ENCODE measurements around the gene PRKCH.
"Not testable (repeated sequence)": the region's sequence is repeated elsewhere in the genome, so short reads cannot be mapped to it uniquely, and the experiment has no call there.

Gene PRKCH

DNA sequence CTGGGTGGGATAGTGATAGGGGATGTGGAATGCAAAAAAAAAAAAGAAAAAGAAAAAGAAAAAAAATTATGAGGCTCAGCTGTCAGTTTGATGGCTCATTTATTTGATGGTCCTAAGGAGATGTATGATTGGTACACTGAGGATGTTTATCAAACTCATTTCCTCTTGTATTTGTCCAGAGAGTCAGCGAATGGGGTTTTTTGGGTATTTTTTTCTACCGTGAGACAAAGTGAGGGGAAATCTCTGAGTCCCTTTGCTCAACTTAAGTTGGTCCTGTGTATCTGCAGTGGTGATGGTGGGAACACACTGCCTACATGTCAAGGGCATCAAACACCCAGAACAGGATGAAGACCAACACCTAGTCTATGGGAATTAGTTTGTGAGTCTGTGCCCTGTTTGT is 197.0 kb downstream of the PRKCH start:
- no peak for DNase-seq

DNA sequence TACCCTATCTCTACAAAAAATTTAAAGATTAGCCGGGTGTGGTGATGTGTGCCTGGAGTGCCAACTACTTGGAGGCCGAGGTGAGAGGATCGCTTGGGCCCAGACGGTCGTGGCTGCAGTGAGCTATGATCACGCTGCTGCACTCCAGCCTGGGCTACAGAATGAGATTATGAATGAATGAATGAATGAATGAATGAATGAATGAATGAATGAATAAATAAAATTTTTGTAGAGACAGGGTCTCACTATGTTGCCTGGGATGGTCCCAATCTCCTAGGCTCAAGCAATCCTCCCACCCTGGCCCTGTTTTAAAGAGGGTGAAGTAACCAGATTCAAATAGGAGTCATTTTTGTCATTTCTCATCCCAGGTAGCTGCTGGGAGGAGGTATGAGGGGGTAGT is 197.7 kb downstream of the PRKCH start:
- no peak for DNase-seq

DNA sequence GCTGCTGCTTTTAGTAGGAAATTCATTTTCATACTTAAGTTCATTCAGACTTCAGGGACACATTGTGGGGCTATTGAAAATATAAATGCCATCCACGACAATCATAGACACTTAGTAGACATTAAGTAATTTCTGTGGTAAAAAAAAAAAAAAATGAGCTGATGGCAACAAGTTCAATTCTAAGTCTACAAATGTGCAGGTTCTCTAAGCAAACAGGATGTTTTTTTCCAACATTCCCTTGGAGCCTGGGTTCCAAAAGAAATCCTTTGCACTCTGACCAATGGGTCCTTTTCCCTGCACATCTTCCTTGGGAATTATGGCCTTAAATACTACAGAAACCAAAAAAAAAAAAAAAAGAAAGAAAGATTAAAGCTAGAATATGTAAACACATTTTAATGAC is 198.4 kb downstream of the PRKCH start:
- DNase-seq, result no peak

DNA sequence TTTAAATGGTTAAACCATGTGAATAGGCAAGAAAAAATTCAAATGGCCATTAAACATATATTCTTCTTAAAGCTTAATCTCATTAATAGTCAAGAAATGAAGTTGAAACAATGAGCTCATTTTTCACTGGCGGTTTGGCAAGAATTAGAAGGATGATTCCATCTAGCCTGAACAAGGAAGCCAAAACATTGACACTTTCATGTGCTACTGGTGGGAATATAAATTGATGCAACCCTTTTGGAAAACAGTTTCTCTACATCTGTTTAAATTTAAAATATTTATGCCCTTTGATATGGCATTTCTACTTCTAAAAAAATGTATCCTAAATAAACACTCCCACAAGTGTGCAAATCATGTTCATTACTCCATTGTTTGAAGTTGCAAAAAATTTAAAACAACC is 199.2 kb downstream of the PRKCH start:
- no peak for DNase-seq

DNA sequence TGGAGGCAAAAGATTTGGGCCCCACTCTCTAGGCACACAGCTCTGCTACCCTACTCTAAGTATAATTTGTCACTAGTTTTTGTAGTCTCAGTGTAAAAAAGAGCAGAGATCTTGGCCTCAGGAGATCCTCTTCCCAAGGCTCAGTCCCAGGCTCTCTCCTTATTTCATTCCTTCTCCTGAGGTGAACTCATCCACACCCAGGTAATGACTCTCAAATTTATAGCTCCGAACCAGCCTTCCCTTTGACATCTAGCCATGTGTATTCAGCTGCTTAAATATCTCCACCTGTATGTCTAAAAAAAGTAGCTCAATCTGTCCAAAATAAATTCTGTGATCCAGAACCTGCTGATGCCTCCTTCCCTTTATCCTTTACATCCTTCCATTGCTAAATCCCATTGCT is 200.4 kb downstream of the PRKCH start:
- DNase-seq, result no peak

DNA sequence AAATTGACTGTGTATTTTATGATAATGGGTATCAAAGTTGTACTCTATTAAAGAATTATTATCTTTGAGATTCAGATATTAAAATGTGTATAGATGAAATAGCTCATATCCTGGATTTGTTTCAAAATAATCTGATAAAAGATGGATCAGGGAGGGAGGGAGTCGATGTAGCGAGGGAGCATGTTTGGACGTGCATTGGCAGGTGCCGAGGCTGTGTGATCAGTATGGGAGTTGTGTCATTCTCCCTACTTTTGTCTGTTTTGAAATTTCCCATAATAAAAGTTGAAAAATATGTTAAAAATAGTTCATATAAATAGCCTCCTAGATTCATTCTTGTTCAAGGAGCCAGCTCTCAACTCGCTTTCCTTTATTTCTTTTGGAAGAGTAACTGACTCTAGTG is 202.4 kb downstream of the PRKCH start:
- DNase-seq, result no peak

DNA sequence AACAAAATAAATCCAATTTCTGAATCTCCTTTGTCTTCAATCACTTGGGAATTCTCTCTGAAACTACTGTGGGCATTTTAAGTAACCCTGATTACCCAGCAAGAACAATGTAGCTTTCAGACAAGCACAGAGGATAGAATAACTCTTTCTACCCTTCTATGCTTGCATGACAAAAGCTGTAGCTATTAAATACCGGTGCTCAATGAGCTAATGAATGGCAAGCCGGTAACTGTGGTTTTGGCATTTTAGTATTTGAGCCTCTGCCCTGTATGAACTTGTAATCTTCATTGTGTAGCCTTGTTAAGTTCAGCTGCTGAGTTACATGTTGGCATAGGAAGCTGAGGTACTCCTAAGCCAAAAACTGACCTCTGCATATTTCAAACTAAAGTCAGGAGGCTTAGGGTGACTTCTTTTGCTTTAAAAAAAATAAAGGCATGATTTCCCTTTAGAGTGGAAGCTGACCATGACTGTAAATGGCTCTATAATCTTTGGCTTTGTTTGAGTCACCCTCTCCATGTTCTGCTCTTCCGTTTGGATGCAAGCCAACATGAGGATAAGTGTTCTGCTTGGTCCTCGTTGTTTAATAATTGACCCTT is 202.9 kb downstream of the PRKCH start:
- no peak for DNase-seq

DNA sequence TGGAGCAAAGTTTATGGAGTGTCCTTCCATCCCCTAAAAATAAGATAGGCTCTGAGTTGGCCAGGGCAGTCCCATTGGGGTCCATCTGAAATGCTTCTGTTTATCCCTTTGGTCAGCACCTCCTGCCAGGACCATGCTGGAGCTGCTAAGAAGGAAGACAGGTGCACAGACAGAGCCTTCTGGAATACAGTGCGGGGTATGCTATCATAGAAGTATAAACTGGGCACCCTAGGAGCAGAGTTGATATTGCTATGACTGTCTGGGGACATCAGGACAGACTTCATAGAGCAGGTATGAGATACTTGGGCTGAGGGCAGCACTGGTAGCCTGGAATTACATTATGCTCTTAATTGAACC is 203.5 kb downstream of the PRKCH start:
- DNase-seq, result no peak

DNA sequence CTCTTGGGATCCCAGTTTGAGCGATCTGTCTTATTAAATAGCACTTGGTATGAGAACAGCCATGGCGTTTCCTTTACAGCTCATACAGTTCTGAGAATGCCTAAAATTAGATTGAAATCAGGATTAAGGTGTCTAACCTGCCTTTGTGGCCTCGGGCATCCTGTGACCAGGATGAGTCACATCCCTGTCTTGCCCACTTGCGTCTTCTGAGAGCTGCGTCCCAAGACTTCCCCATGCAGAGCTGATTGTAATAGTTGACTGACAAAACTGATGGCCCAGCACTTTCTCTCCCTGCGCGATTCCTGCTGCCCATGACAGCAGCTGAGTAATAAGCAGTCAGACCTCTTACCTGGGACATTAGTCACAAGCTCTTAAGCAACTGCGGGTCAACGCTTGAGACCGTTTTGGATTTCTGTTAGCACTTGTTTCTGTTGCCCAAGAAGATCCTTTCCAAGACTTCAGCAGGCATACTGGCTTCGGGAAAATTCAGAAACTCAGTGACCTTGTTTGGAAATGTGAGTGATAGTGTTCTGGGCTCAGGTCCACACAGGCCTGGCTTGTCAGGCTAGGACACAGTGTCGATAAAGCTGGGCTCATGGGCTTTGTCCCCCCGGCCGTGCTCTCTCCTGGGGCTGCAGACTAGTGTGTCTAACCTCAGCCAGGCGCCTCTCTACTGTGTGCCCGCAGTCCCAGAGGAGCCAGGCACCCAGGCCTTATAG is 204.1 kb downstream of the PRKCH start:
- peak in 1 of 2 experiments; percentile 37 for DNase-seq

DNA sequence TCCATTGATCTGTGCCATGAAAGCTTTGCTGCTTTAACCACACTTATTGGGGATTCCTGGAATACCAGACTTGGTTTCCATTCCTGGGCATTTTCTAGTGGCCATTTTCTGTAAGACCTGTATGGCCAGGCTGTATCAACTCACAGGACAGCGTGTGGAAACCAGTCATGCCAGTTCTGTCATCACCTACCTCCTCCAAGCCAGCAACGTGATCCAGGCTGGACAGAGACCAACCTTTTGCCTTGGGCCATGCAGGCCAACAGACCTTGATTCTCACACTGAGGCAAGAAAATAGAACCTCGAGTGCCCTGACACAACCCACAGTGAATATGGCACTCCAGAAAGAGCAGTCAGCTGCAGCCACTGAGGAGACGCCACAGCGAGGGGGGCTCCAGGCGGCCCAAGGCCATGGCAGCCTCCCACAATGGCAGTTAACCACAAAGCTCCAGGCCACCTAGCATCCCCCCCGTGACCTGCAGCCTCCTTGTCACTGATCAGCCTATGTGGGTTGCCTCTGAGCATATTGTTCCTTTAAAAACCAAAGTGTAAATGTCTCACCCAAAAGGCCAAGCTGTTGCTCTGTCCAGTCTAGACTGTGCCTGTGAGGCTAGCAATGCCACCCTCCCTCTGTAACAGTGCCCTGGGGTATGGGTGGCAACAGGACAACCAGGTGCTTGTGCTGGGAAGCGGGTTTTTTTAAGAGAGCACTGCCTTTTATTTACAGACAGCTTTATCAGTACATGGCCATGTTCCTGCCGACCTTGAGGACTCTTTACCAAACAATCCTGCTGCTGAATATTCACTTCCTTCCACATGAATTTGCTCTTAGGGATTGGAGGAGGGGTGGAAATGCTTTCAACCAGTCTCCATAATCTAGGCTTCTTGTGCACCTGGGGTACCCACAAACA is 205.3 kb downstream of the PRKCH start:
- no peak for DNase-seq

DNA sequence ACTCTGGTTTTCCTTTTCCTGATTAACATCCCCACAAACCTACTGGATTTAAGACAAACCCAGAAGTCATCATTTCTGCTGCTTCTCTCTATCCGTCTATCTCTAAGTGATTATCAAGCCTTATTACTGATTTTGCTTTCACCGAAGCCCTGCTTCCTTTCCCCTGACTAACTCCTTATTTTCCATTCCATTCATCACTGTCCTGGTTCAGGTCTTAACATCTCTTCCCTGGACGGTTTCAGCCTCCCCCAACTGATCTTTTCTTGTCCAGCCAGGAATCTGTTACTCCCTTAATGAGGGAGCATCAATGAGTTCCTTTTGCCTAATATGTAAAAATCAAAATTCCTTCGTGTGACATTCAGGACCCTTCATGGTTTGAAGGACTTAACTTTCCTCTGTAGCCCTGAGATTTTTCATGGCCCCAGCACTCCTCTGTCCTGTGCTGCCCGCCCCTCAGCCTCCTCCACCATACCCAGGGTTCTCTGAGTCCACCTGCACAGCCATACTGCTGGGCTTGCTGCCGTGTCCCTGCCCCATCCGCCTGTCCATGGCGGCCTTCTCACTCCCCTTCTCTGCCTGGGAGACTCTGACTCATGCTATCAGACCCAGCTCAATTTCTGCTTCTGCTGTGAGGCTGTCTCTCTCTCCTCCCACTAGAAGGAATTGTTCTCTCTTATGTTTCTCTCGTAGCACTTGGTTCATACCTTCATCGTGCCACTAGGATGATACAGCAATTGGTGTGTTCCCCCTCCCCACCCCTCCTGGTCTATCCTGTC is 206.1 kb downstream of the PRKCH start:
- no peak for DNase-seq

DNA sequence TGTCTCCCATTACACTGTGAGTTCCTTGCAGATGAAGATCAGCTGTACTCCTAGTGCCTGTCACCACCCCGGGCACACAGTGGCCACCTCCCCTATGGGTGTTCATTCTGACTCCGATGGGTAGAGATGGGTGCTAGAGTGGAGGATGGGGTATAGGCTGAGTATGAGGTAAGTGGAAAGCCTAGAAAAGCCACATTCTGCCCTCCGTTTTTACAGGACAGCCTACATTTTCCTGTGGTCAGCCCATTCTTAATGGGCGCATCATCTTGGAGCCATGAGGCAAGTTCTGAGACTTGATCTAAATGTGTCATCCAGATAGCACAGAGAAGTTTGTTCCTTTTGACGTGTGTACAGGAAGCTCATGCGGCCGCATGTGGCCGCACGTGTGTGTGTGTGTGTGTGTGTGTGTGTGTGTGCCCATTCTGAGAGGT is 207.2 kb downstream of the PRKCH start:
- DNase-seq, result no peak

DNA sequence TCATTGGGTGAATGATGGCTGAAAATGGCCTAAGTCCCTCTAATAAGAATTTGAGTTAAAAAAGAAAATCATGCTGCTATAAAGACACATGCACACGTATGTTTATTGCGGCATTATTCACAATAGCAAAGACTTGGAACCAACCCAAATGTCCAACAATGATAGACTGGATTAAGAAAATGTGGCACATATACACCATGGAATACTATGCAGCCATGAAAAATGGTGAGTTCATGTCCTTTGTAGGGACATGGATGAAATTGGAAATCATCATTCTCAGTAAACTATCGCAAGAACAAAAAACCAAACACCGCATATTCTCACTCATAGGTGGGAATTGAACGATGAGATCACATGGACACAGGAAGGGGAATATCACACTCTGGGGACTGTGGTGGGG is 208.0 kb downstream of the PRKCH start:
- DNase-seq, result not testable (repeated sequence)

DNA sequence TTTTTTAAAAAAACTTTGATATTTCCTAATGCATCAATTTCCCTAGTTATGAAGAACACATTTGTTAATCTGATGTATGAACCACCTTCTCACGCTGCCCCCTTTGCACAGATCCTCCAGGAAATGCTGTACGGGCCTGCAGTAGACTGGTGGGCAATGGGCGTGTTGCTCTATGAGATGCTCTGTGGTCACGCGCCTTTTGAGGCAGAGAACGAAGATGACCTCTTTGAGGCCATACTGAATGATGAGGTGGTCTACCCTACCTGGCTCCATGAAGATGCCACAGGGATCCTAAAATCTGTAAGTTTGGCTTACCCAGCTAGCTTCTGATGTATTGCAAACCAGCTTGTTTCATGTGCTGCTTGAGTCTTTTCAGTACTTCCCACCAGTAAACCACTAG is 208.9 kb downstream of the PRKCH start:
- no peak for DNase-seq

DNA sequence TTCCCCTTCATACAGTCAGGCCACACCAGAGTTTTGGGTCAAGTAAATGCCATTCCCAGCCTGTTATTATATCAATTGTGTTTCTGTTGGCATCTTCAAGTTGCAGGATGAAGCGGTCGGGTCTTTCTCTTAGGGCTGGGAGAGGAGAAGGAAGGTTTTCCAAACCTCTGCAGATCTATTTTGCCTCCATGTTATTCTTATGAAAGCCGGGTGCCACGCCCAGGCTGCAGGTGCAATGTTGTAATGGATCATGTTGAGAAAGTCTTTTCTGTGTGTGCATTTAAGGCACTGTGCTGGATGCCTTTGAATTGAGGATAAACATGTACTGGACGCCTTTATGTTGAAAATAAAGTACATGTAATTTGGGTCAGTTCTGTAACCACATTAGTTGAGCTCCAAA is 209.5 kb downstream of the PRKCH start:
- DNase-seq, result no peak

DNA sequence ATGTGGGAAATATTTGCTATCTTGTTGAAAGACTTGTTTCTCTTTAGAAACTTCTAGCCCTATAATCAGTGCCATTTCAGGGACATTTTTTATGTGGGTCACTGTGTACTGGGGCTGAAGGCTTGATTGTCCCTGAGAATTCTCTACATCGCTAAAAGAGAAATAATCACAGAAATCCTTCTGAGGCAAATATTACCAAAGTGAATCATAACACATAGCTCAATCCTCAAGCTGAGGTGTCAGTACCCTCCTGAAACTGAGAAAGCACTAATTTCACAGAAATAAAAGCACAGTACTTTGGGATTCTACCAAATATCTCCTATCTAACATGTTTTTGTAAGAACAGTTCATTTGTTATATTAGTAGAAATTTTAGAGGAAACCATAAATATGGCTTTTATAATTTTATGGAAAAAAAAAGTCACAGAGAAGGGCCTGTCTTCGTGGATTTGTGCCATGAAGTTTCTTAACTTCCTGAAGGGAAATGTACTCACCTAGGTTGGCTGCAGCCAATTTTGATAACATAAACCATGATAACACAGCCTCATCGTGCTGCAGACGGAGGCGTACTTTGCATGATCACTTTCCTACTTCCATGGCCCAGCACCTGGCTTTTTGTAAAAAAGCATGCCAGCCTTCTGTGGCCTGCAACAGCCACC is 210.2 kb downstream of the PRKCH start:
- DNase-seq, result no peak

DNA sequence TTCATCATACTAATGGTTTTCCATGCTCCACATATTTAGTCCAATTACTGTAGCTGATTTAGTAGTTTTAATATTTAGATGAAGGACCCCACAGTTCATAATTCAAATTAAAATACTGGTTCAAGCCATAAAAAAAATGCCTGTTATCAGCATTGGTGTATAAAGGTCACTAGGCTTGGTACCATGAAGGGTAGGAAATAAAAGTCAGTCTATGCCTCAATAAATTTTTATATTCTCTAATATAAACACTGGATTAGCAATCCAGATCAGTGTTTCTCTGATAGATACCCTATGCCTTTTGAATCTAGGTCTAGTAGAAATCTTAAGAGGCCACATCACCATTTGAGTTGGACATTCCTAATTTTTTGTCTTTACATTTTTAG is 210.7 kb downstream of the PRKCH start:
- DNase-seq, result no peak

DNA sequence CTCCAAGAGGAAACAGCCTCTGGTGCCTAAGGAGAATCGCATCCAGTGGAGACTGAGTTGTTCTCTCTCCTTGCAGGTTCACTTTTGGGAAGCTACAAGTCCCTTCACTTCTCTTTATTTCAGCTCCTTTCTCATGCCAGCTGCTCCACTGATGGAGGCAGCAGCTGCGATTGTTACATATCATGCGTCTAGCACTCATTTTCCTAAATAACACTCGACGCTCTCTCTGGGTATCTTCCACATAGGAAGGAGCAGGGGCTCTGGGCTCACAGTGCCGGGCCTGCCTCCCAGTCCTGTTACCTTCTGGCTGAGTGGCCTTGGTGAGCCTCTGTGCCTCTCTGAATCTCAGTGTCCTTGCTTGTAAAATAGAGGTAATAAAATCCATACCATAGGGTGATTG is 211.4 kb downstream of the PRKCH start:
- no peak for DNase-seq

DNA sequence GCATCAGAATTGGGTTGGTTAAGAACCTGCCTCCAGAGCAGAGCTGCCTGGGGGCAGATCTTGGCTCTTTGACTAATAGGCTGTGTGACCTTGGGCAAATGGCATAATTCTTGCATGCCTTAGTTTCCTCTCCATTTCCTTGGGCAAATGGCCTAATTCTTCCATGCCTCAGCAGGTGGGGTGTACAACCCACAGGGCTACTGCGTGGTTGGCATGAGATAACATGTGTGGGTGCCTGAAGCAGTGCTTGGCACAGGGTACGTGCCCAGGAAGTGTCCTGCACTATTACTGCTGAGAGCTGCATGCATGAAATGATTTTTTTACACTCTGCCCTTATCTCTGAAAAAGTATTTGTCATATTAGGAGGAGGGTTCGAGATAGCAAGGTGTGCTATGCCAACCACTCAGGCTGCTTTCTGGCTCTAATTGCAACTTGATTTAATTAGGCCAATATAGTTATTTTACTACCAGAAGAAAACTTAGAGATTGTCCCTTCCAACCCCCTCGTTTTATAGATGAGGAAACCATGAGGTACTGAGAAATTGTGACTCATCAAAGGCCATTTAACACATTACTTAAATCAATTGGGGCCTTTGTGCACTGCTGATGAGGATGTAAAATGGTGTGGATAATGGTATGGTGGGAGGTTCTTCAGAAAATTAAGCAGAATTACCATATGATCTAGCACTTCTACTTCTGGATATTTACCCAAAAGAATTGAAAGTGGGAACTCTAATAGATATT is 212.3 kb downstream of the PRKCH start:
- DNase-seq, result no peak

DNA sequence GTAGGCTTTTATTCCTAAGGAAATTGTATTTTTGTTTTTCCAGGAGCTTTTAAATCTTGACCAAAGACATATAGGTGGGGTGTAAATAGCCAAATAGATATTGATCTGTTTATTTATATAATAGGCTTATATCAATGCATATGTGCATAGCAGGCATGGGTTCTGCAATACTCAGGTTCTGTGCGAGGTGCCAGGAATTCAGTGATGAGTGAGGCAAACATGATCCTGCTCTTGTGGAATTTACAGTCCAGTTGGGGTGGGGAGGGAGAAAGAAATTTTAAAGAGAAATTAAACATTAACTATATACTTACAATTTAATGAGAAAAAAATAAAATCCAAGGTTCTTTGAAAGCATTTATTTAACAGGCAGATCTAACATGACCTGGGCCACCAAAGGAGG is 213.7 kb downstream of the PRKCH start:
- DNase-seq, result no peak

DNA sequence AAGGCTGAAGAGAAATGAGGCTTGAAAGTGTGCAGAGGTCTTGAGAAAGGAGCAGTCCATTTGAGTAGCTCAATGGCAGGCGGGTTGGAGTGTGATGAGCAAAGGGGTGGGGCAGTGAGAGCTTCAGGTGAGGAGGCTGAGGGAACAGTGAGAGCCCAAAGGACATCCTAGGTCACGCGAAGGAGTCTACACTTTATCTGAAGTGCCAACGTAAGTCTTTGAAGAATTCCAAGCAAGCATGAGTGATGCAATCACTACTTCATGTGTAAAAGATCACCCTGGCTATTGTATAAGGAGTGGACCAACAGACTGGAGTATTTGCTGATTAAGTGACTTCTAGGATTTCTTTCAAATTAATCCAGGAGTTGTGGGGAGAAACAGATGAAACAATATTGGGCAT is 214.1 kb downstream of the PRKCH start:
- DNase-seq, result no peak

All from SW 1271 (cell line).